Measurements from ENCODE around the gene KCNJ16.

The KCNJ16 gene

DNA sequence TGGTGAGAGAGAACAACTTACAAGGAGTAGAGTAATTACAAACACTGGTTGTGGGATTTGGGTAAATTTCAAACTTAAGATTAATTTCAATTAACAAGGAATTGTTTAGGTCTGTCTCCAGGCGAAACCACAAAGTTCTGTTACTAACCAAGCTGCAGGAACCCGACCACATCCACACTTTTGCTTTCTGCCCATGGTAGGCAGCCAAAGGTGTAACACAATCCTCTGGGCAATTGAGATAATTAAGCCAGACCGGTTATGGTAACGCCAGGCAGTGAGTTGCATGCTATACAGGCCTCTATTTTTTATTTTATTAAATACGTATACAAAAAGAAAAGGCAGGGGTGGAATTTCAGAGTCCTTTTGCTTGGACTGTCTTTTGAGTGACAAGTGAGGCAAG, 106.4 kb downstream of the KCNJ16 start:
- no peak for DNase-seq

DNA sequence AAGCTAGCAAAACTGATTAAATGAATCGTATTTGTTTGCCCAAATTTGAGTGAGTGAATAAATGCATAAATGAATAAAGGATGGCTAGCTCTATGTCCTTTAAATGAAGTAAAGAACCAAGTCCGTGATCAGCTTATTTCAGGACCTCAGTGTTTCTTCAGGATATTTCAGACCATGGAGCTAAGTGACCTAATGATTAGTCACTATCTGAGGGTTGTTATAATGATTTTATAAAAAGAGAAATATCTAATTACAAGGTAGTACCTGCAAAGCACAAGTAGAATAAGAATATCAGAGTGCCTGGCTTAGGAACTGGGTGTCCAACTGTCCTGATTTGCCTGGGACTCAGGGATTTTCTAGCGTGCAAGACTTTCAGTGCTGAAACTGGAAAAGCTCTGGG, 106.8 kb downstream of the KCNJ16 start:
- DNase-seq = no peak

DNA sequence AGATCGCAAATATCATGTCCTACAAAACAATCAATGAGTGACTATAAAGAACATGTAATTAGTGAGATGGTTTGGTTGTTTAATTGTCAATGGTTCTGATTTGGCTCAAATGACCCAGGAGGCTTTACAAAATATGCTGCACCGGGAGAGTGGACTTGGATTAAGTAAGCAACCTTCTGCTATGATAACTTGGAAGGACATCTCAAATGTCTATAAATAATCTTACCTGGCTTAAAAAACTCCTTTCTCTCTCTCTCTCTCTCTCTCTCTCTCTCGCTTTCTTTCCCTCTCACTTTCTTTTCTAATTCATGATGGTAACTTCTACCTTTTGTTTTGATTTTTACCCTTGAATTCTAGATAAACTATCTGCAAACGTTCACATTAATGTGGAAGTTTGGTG, 108.5 kb downstream of the KCNJ16 start:
- no peak for DNase-seq

DNA sequence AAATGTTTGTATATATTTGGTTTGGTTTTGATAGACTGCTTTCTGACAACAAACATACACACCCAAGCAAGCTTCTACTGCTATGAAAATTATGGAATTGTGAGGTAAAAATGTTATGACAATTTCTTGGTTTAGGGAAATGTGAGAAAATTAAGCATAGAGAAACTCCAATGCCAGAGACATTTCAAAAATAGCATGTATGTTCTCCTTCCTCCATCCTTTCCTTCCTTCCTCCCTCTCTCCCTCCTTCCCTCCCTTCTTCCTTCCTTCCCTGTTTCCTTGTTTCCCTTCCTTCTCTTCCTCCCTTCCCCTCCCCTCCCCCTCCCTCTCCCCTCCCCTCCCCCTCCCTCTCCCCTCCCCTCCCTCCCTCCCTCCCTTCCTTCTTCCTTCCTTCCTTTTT, 109.2 kb downstream of the KCNJ16 start:
- no peak for DNase-seq

DNA sequence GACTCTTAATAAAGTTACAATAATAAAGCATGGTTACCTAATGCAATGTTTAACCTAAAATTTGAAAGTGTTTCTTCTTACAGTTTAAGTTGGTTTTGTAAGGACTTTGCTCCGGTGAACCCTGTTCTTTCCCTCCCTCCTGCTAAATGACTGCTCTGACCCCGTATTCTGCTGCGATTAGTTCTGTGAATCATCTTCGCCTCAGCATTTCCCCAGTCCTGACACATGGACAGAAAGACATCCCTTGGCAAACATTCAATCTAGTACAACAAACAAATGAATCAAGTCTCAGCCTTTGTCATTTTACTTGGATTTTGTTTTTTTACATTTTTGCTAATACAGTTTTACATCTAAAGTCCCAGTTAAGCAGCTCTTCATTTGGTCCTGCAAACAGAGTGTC, 109.7 kb downstream of the KCNJ16 start:
- no peak for DNase-seq
